C4-2B (cell line): ENCODE results near the gene PRODH.

ENCODE experiments used
- CTCF ChIP-seq: fragments of 450-650 bp; conservative IDR thresholded peaks from 2 replicates; pipeline ENCODE4 v1.5.1; 2017; ENCODE audit warnings: mild to moderate bottlenecking
- ZFX ChIP-seq: fragments of 450-650 bp; IDR thresholded peaks from 2 replicates; pipeline ENCODE4 v1.6.1; 2017

GRCh38 chr22:18968011-18968749, 32.1 kb upstream of the PRODH start:
- no peak for TF ChIP-seq CTCF
- no peak for TF ChIP-seq ZFX
